B cell (primary cell): ENCODE measurements around the gene MAPK8.

ENCODE experiments used
- CTCF ChIP-seq: fragments of 200-600 bp; IDR thresholded peaks from one replicate; pipeline ENCODE4 v1.8.0; 2022; ENCODE audit warnings: antibody characterized with exemption, mild to moderate bottlenecking
- EZH2 ChIP-seq: IDR thresholded peaks from 2 replicates; pipeline ENCODE4 v1.6.1; 2012; ENCODE audit warnings: borderline replicate concordance, low read depth, mild to moderate bottlenecking, moderate library complexity, low read length; ENCODE audit not compliant: insufficient read depth, poor library complexity, severe bottlenecking

GRCh38 chr10:48454302-48455054 lies 148.0 kb downstream of the MAPK8 start:
- TF ChIP-seq CTCF (no peak), EZH2 (no peak)
